ENCODE data around the gene ATP1A3. TPM values are rescaled to one million over a fixed set of nuclear protein-coding genes. Genes with fewer than 3 reads are reported as not detected.

ATP1A3 gene
- total and polyA plus RNA-seq, 2 donors (not counting 1 experiment from before 2014, with no cell fraction given) = 1.2 to 3.8 TPM

- peaks cover 0 to 8% (median 0%) of the 10 kb centered on the region in 4 experiments for H3K27me3 ChIP-seq (replicated peaks in 1 of 4; ENCODE audit: control extremely low read depth in 1 of 4, control insufficient read depth in 3 of 4, insufficient read depth in 4 of 4, low read length in 3 of 4)
- no peak overlapping the region for H2AFZ ChIP-seq (ENCODE audit: insufficient read depth, low read depth, low read length, poor library complexity, severe bottlenecking)
- H3K4me3 ChIP-seq (ENCODE audit: control extremely low read depth in 1 of 5, extremely low read depth in 1 of 5, insufficient read depth in 1 of 5, low read depth in 2 of 5, low read length in 4 of 5) = no peak overlapping the region
- ATAC-seq (ENCODE audit: low read depth) = no peak
- no peak overlapping the region for H3K27ac ChIP-seq (ENCODE audit: low read length in 2 of 2)
- H3K36me3 ChIP-seq (replicated peaks in 1 of 2; ENCODE audit: control extremely low read depth in 1 of 2, control insufficient read depth in 1 of 2, extremely low read depth in 1 of 2, insufficient read depth in 2 of 2, low read length in 1 of 2) = no peaks in the 10 kb centered on the region
- Mint-ChIP-seq H3K9me3 (ENCODE audit: insufficient read depth) (no peaks in the 10 kb centered on the region), H3K4me3 (no peak overlapping the region), H3K4me1 (peaks cover 6% of the 10 kb centered on the region), H3K27me3 (peaks cover 22% of the 10 kb centered on the region), H3K27ac (no peak overlapping the region)
- H4K20me1 ChIP-seq (ENCODE audit: control insufficient read depth, insufficient read depth, low read length, poor library complexity, severe bottlenecking) = no peaks in the 10 kb centered on the region
- no peak for TF ChIP-seq EZH2 (IDR thresholded peaks at IDR 0.05; ENCODE audit: borderline replicate concordance, insufficient read depth, low read depth, low read length, poor library complexity, severe bottlenecking)
- TF ChIP-seq, protein P1, sequence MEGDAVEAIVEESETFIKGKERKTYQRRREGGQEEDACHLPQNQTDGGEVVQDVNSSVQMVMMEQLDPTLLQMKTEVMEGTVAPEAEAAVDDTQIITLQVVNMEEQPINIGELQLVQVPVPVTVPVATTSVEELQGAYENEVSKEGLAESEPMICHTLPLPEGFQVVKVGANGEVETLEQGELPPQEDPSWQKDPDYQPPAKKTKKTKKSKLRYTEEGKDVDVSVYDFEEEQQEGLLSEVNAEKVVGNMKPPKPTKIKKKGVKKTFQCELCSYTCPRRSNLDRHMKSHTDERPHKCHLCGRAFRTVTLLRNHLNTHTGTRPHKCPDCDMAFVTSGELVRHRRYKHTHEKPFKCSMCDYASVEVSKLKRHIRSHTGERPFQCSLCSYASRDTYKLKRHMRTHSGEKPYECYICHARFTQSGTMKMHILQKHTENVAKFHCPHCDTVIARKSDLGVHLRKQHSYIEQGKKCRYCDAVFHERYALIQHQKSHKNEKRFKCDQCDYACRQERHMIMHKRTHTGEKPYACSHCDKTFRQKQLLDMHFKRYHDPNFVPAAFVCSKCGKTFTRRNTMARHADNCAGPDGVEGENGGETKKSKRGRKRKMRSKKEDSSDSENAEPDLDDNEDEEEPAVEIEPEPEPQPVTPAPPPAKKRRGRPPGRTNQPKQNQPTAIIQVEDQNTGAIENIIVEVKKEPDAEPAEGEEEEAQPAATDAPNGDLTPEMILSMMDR (IDR thresholded peaks at IDR 0.05) = no peak
- H3K79me2 ChIP-seq (ENCODE audit: control insufficient read depth, insufficient read depth, low read length) = no peaks in the 10 kb centered on the region
- ChIA-PET CTCF (interaction anchor here (0.7 to 1.4 kb wide), 4 partner anchors 10 to 61 kb away, joined by 3 to 4 read pairs (median 3); no protein-coding TSS in a partner anchor), POLR2A (no interaction called here)
- no peak overlapping the region for H3K9ac ChIP-seq (ENCODE audit: low read length)
- H3K9me3 ChIP-seq (ENCODE audit: control extremely low read depth in 1 of 3, control insufficient read depth in 2 of 3, insufficient read depth in 1 of 3, low read length in 2 of 3) = no peaks in the 10 kb centered on the region
- no peak overlapping the region for H3K4me2 ChIP-seq (replicated peaks; ENCODE audit: low read depth, low read length, poor library complexity, severe bottlenecking)
- intact Hi-C loops (cut with micrococcal nuclease) = no loop called here
- H3K4me1 ChIP-seq (ENCODE audit: control insufficient read depth in 2 of 2, insufficient read depth in 2 of 2, low read length in 2 of 2) = peaks cover 0 to 5% of the 10 kb centered on the region in 2 donors
- no peak for DNase-seq
- 84% methylated on average over 6 of the region's 7 CpGs for WGBS (ENCODE audit: insufficient coverage)
Measured at GRCh38 chr19:42030645-42031440, 36.8 kb upstream of the ATP1A3 start.

Measured in B cell (primary cell).